ENCODE data around the gene P4HB.

The P4HB gene

GRCh38 chr17:81898029-81898866 is 37.9 kb upstream of the P4HB start:
- peak; percentile 56 for DNase-seq (ENCODE audit: low read depth, low spot score)

DNA sequence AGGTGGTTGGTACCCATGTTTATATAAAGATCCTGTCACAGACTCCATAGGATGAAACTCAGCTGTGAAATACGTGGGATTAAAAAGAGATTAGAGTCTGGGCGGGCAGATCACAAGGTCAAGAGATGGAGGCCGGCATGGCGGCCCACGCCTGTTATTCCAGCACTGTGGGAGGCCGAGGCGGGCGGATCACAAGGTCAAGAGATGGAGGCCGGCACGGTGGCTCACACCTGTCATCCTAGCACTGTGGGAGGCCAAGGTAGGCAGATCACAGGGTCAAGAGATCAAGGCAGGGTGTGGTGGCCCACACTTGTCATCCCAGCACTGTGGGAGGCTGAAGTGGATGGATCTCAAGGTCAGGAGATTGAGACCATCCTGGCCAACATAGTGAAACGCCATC is 35.1 kb upstream of the P4HB start:
- DNase-seq (ENCODE audit: low read depth, low spot score) = no peak

DNA sequence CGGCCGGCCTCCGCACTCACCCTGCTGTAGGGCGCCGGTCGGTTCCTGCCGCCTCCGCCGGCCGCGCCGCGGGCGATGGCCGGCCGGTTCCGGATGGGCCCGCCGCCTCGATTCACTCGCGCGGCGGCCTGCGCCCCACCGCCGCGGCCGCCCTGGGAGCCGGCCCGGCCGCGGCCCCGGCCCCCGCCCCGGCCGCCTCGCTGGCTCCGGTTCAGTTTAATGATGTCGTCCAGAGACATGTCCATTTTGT is 30.9 kb upstream of the P4HB start:
- no peak for DNase-seq (ENCODE audit: low read depth, low spot score)

- DNase-seq (ENCODE audit: low read depth, low spot score) = no peak
Measured at GRCh38 chr17:81890447-81891302, 30.3 kb upstream of the P4HB start.

GRCh38 chr17:81889602-81890001 is 29.3 kb upstream of the P4HB start:
- DNase-seq (ENCODE audit: low read depth, low spot score) = no peak

- no peak for DNase-seq (ENCODE audit: low read depth, low spot score)
Measured at GRCh38 chr17:81888988-81889595, 28.8 kb upstream of the P4HB start.

DNA sequence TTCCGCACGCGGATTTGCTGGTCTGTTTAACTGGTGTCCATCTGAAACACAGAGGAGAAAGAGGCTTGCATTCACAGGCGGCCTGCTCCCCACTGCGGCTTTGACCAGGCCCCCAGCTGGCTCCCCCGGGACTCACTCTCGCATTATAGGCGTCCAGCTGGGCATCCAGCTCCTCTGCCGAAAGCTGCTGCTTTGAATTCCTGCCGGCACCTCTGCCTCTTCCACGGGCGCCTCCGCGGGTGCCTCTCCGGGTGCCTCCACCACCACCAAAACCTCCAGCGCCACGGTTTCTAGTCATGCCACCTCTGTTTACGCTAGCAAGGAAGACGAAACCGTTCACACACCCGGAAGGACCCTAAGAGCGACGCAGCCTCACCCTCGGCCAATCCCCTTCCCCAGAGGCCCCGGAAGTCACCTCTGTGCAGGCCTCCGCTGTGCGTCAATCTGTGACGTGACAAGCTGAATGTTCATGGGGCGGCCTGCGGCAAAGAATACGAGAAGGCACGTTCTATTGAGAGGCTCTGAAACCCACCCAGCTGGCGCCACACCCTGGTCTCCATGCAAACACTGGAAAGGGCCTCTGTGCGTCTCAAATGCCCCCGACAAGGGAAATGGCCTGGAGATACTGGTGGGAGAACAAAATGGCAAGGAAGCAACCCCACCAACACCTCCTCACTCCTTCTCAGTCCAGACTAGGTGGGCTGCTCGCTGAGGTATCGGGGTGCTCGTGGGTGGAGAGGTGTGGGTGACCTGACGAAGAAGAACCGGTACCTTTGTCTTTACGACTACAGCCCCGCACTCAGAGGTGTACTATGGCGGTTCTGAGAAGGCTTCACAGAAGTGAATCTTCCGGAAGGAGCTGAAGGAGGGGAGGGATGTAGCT is 28.0 kb upstream of the P4HB start:
- DNase-seq (ENCODE audit: low read depth, low spot score) = no peak

GRCh38 chr17:81885869-81886548 is 25.7 kb upstream of the P4HB start:
- no peak for DNase-seq (ENCODE audit: low read depth, low spot score)

- no peak for DNase-seq (ENCODE audit: low read depth, low spot score)
Measured at GRCh38 chr17:81885454-81885853, 25.1 kb upstream of the P4HB start.

GRCh38 chr17:81884968-81885367 is 24.6 kb upstream of the P4HB start:
- DNase-seq (ENCODE audit: low read depth, low spot score) = no peak

DNA sequence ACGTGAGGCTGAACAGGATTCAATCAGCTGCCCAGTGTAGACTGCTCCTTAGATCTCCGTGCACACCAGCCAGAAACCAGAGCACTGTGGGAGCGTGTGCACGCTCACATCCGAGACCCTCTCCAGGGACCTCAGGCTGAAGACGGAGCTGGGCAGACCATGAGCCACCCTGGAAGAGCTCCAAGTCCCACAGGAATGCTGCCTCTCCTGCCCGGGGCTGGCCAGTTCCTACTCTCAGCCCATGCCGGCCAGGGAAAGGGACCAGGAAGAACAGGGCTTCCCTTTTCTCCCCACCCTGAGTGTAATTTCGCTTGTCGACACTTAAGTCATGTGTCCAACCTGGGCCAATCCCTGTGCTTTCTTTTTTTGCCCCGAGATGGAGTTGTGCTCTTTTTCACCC is 24.2 kb upstream of the P4HB start:
- no peak for DNase-seq (ENCODE audit: low read depth, low spot score)

- no peak for DNase-seq (ENCODE audit: low read depth, low spot score)
Measured at GRCh38 chr17:81879121-81879520, 18.8 kb upstream of the P4HB start.

DNA sequence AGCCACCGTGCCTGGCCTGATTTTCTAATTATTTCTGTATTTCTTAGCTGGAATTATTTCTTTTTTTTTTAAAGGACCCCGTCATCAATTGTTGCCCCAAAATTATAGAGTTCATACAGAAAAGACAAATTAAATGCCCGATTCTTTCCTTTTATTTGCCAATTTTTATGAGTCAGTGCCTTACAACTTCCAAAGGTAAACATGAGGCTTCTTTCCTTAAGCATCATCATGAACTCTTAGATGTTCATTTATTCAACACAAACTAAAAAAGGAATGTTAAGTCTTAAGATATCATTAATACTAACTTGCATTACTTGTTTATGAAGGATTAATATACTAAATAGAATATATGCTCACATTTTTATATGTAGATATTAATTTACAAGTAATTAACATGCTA is 18.0 kb upstream of the P4HB start:
- DNase-seq (ENCODE audit: low read depth, low spot score) = no peak

- DNase-seq (ENCODE audit: low read depth, low spot score) = no peak
Measured at GRCh38 chr17:81877569-81877968, 17.2 kb upstream of the P4HB start.

DNA sequence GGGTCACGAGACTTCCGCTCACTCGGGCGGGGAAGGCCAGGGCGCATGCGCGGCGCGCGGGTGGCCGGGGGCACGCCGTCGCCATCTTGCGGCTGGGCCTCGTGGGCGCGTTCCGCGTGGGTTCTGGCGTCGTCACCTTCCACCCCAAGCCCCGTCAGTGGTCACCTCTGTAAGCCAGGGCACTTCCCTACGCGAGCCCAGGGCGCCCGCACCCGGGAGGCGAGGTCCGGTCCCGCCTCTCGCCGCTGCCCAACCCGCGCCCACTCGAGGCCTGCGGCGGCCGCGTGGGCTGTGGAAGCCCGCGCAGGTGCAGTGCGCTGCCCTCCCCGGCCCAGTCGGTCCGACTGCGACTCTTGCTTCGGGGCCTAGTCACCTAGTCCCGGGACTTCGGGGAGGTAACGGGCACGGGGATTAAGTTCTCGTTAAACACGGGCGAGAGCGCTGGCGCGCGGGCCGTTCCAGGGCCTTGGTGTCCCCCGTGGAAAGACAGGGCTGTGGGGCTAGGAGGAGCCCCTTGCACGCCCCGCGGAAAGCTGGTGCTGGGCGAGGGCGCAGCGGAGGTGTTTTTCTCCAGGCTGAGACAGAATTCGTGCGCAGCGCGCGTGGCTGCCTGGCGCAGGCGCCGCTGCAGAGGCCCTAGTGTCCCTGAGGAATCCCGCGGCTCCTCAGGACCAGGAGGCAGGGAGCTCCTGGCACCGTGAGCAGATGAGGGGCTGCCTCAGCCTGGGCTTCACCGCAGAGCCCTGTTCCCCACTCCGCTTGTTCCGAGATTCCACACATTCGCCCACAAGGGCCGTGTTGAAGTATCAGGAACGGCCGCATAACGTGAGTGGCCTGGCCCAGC is 11.3 kb upstream of the P4HB start:
- DNase-seq (ENCODE audit: low read depth, low spot score) = no peak

- DNase-seq (ENCODE audit: low read depth, low spot score) = no peak
Measured at GRCh38 chr17:81870981-81871386, 10.6 kb upstream of the P4HB start, which contains the start of gene ARHGDIA. TSS of gene ARHGDIA (minus strand) at chr17:81871337. CDS start at chr17:81869930, 1,407 bp downstream.

DNA sequence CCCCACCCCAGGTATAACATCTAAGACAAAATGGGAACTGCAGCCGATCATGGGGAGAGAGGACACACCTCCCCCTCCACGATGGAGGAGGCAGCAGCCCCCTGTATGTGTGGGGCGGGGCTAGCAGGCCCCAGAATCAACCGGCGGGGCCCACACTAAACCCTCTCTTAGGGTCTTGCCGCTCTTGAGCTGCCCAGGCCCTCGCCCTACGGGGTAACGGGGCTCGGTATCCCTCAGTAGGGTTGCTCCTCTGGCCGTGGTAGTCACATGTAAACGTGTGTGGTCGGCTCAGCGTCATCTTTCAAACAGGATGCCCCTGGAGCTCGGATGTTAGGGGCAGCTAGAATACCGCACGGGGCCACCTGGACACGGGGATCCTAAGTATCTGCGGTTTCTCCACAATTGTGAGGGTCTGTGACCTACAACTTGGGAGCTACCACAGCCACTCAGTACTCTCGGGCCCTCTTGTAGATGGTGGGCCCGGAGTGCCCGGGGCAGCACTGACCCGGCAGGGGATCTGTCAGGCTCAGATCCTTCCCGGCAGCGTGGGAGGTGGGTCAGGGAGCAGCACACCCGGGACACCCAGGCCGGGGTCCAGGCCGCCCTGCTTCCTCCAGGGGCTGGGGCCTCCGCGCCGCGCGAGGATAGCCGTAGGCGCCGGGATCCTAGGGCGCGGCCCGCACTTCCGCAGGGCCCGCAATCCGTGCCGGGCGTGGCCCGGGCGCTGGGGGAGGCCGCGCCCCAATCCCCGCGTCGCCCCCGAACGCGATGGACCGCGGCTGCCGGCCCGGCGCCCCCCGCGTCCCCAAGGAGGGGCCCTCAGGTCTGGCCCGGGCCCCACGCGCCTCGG is 10.0 kb upstream of the P4HB start:
- DNase-seq (ENCODE audit: low read depth, low spot score) = no peak

GRCh38 chr17:81869221-81870130 is 9.1 kb upstream of the P4HB start:
- DNase-seq (ENCODE audit: low read depth, low spot score) = no peak
